NCI-H526 treated with DMSO at 0.1 percent for 48 hours (cell line): ENCODE measurements around the gene ANO1.
A peak's percentile ranks its signal among the peaks of the same experiment; 100 is the strongest.

ENCODE experiments used
- DNase-seq: peaks from one replicate; lab custom pipeline; 2025; lab: John Stamatoyannopoulos, UW

ANO1 gene

DNA sequence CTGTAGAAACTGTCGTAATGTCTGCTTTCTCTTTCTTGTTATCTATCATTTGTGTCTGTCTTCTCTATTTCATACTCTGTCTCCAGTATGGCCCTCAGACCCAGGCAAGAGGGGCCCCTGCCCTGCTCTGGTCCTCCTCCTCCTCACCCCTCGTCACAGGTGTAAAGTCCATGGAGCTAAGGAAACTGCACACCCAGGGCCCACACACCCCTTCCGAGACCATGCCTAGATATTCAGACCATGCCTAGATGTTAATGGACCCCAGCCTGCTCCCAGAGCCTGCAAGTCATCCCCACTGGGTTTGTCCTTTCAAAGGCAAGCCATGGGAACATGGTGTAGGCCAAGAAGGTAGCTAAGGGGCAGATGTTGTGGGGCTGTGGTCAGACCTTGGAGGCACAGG lies 24.1 kb upstream of the ANO1 start:
- no peak for DNase-seq

GRCh38 chr11:70055444-70055843 lies 22.7 kb upstream of the ANO1 start:
- no peak for DNase-seq

- no peak for DNase-seq
These were observed 21.0 kb upstream of the ANO1 start for GRCh38 chr11:70057080-70057479.

GRCh38 chr11:70059971-70060370 lies 18.1 kb upstream of the ANO1 start:
- no peak for DNase-seq

- DNase-seq: no peak
These were observed 17.4 kb upstream of the ANO1 start for GRCh38 chr11:70060611-70061293.

DNA sequence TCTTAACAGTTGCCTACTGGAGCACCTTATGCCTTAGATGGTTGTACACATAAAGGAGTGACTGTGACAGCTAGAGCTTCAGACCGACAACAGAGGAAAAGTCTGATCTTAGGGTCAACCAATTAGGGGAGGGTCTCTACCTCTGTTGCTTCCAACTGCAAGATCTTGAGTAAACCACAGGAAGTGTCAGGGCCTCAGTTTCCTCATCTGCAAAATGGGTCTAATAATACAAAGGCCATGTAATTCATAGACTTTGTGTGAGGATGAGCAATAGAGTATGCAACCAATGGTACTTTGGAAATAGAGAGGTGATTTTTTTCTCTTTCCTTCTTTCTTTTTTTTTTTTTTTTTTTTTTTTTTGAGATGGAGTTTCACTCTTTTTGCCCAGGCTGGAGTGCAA lies 16.4 kb upstream of the ANO1 start:
- DNase-seq: no peak

DNA sequence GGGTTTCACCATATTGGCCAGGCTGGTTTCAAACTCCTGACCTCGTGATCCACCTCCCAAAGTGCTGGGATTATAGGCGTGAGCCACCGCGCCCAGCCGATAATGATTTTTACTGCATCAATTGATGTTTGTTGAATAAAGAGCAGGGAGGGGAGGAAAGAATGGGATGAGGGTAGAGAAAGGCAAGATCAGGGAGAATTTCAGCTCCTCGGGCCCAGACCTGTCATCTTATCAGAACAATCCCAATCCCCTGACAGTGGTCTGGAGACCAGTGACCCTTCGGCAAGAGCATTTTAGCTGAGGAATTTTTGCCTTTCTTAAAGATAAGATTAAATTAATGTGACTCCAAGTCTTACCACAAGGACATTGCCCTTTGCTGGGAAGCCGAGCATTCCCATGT lies 15.0 kb upstream of the ANO1 start:
- DNase-seq: no peak

- no peak for DNase-seq
These were observed 14.6 kb upstream of the ANO1 start for GRCh38 chr11:70063555-70063954.

DNA sequence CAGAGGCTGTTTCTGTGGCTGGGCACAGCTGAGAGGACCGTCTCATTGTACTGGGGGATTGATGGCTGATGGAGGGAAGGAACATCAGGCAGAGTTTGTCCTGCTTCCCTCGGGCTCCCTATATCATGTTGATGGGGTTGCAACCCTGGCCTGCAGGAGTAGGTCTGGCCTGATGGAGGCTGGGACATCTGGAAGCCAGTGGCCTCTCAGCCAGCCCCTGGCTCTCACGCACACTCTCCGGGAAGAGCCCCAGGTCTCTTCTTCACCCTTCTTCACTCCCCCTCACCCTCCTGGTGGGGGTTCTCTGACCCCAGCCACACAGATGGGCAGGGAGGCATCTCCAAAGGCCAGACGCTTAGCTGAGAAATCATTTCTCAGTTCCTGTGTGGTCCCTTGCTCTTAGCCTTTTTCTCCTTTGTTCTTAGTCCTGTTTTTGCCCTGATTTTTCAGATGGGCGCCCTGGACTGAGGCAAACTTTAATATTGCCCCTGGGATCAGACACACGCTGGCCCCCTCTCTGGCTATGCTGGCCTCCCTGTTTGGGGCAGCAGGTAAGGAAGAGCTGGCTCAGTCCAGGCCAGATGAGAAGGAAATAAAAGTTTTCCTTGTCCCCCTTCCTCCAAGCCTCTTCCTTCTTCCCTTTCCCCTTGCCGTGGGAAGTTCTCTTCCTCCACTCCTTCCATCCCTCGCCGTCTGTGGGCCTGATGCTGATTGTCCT lies 13.9 kb upstream of the ANO1 start:
- no peak for DNase-seq

GRCh38 chr11:70064726-70065317 lies 13.3 kb upstream of the ANO1 start:
- DNase-seq: no peak

GRCh38 chr11:70065318-70066135 lies 12.6 kb upstream of the ANO1 start:
- DNase-seq: no peak

- DNase-seq: no peak
These were observed 12.0 kb upstream of the ANO1 start for GRCh38 chr11:70066136-70066520.

DNA sequence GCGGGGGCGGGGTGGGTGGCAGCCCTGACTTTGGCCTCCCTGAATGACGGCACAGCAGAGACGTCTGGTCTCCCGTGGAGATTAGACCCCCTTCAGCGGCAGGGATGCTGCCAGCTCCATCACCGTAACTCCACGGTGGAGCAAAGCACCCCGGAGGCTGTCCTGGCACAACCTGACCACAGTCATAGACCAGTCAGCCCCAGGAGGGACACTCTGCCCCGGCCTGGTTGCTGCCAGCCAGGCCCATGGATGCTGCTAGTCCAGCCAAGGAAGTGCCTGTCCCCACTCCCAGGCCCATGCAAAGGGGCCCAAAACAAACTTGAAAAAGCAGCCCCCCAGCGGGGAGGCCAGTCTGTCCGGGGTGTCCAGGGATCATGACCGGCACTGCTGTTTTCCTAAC lies 11.5 kb upstream of the ANO1 start:
- no peak for DNase-seq

GRCh38 chr11:70067036-70067435 lies 11.1 kb upstream of the ANO1 start:
- DNase-seq: no peak

DNA sequence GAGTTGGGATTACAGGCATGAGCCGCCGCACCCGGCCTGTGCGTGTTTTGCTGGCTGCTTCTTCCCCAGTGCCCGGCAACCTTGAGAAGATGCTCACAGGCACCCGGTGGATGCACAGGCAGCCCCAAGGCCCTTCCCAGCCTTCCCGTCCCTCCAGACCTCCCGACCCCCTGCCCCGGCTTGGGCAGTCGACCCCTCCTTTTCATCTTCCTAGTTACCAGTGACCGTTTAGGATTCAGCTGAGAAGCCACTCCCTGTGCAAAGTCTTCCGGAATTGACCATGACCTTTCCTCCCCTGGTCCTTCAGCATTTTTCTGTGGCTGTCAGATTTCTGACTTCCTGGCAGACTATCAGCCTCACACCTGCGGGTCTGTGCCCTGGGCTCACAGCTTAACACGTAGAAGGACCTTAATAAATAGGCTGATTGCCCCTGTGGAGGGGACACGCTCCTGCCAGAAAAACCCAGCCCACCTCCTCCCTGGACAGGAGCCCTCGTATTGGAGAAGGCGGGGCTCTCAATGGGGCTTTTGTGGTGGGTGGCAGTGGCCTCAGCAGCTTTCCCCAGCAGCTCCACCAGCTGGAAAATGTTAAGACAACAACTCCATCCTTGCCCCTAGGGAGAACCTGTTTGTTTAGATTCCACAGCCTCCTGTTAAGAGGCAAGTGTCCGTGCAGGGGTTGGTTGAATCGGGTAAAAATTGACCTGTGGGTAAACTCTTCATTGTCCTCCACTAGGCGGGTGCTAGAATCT lies 10.4 kb upstream of the ANO1 start:
- DNase-seq: peak; percentile 38

DNA sequence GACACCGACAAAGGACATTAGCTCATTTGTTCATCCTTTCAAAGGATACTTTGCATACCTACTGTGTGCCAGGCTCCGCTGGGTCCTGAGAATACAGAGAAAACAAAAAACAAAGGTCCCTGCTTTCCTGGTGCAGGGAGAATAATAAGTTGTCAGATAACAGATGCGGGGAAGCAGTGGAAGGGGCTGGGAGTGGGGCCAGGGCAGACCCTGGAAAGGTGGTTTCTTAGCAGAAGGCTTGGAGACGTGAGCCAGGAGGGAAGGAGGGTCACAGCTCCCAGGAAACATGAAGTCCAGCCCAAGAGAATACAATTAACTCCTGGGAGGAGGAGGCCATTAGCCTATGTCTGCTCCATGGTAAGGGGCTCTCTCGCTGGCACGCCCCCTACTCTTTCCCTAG lies 9.8 kb upstream of the ANO1 start:
- no peak for DNase-seq

GRCh38 chr11:70068950-70069349 lies 9.2 kb upstream of the ANO1 start:
- no peak for DNase-seq

- no peak for DNase-seq
These were observed 7.4 kb upstream of the ANO1 start for GRCh38 chr11:70070706-70071105.

GRCh38 chr11:70071996-70072395 lies 6.1 kb upstream of the ANO1 start:
- no peak for DNase-seq

DNA sequence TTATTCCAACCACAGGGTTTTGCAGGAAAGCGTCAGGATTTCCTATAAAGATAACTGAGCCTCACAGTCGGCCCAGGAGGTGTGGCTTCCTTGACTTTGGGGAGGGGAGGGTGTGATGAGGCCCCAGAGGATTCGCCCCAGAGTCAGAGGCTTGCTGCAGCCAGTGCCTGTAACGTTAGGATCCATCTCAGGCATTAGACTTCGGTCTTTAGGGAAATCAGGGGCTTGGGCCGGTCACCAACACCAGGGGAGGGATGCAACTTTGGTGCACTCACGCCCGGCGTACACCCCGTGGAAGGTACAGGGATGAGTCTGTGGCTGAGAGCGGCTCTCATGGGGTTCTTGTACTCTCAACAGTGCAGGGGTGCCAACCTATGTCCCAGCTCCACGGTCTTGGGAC lies 5.7 kb upstream of the ANO1 start:
- DNase-seq: no peak

DNA sequence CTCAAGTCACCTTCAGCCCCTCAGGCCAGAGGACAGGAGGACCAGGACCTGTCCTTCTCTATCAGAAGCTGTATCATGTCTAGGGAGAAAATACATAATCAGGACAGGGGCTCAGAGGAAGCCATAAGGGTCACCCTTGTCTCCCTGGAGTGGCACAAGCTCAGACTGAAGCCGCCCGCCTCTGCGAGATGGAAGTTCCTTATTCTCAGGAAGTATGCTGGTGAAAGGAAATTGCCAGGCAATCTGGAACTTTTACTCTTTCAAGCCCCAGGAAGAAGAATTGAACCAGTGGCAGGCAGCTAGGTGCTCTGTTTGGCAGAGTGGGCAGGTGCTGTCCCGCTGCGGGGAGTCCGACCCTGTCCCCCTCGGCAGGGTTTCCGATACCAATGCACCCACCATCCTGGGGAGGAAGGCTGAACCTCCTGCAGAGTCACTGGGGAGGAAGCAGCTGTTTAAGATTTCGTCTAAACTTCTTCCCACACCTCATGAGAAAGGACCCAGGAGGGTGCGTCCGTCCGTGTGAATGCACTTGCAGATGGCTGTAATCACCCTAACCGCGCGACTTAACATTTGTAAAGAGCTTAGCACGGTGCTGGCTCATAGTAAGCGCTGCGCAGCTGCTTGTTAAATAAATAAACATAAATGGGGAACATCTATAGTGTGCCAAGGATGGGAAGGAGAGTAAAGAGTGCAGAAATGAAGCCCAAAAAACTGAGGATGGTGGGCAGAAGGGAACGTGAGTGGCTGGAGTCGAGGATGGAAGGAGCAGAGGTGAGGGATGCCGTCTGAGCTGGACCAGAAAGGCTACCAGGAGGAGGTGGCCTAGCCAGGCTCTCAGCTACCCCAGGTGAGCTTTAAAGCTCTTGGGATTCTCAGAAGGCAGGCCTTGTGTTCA lies 5.0 kb upstream of the ANO1 start:
- DNase-seq: no peak
